A172 (cell line): ENCODE data around the gene TSPAN9. TPM values are rescaled to one million over a fixed set of nuclear protein-coding genes. Genes with fewer than 3 reads are reported as not detected.
A peak's percentile ranks its signal among the peaks of the same experiment; 100 is the strongest.

Source experiments
- DNase-seq: peaks from one replicate; pipeline ENCODE4 v3.0.0-alpha.2; 2015; ENCODE audit warnings: low spot score
- total RNA-seq: library from RNA; depleted of rRNA; stranded (reverse); fragments of >200 nt; shearing (Covaris generic); gene quantifications from 2 replicates; pipeline ENCODE4 v1.2.3, GENCODE V29; 2014

Gene TSPAN9
- total RNA-seq, 1 experiment from 2014 or later, result 7.0 TPM

GRCh38 chr12:3141339-3142321, 64.5 kb downstream of the TSPAN9 start:
- DNase-seq, result no peak

DNA sequence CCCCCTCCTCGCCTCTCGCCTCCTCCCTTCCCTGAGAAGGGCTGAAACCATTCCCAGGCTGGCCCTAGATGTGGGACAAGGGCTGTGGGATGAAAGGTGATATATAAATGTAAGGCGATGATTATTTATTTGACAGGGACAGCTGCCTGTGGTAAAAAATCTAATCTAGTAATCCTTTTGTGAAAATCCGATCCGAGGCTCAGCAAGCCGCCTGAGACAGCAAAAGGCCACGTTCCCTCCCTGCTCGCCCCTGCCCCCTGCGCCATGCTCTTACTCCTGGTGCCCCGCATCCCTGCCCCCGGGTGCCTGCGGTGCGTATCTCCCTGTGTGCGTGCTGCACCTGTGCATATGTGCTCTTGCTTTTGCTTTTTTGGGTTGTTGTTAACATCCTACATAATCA, 65.2 kb downstream of the TSPAN9 start:
- DNase-seq, result no peak

DNA sequence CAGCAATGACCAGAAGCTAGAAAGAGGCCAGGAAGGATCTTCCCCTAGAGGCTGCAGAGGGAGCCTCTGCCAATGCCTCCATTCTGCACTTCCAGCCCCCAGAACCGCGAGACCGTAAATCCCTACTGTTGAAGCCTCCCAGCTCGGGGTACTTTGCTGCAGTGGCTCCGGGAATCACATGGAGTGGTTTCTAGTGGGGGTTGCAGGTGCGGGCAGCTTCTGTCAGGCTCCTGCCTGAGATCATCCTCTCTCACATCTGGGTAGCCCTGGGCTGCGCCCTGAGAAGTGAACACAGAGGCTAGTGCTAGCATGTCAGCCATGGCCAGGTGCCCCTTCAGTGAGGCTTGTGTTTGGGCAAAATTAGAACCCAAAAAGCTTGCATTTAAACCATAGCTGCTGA, 67.3 kb downstream of the TSPAN9 start:
- DNase-seq, result no peak

DNA sequence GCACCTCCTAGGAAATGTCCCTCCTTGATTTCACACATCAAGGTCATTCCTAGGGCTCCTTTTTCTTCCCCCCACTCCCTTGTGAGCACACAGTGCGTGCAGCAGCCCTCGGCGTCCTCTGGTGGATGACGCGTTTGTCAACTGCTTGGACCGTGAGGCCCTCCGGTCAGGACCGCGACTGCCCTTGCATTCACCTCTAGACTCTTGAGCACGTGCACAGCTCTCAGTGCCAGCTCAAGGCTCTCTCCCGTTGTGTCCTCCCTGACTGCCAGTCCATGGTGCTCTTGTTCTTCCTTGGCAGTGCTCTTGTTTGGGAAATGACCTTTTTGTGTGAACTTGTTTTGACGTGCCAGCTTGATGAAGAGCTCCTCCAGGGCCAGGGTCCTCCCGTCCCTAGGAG, 67.9 kb downstream of the TSPAN9 start:
- DNase-seq, result no peak

- no peak for DNase-seq
Observed at GRCh38 chr12:3145546-3146310, 68.5 kb downstream of the TSPAN9 start.

DNA sequence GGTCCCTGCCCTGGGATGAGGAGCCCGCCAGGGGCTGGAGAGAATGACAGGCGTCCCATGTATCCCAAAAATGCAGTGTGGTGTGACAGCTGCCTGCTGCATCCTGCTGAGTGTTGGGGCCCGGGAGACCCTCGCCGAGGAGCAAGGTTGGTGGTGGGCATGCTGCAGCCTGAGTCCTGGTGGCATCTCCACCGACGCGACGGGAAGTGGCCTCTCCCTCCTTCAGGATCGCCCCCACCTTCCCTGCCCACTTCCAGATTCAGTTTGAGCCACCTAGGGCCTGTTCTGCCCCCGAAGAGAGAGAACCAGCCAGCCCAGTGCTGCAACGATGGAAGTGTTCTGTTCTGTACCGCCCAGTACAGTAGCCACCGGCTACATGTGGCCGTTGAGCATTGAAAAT, 70.1 kb downstream of the TSPAN9 start:
- no peak for DNase-seq

- DNase-seq, result no peak
Observed at GRCh38 chr12:3148366-3149000, 71.3 kb downstream of the TSPAN9 start.

- DNase-seq, result no peak
Observed at GRCh38 chr12:3149515-3150307, 72.5 kb downstream of the TSPAN9 start.

GRCh38 chr12:3150308-3150670, 73.1 kb downstream of the TSPAN9 start:
- no peak for DNase-seq

DNA sequence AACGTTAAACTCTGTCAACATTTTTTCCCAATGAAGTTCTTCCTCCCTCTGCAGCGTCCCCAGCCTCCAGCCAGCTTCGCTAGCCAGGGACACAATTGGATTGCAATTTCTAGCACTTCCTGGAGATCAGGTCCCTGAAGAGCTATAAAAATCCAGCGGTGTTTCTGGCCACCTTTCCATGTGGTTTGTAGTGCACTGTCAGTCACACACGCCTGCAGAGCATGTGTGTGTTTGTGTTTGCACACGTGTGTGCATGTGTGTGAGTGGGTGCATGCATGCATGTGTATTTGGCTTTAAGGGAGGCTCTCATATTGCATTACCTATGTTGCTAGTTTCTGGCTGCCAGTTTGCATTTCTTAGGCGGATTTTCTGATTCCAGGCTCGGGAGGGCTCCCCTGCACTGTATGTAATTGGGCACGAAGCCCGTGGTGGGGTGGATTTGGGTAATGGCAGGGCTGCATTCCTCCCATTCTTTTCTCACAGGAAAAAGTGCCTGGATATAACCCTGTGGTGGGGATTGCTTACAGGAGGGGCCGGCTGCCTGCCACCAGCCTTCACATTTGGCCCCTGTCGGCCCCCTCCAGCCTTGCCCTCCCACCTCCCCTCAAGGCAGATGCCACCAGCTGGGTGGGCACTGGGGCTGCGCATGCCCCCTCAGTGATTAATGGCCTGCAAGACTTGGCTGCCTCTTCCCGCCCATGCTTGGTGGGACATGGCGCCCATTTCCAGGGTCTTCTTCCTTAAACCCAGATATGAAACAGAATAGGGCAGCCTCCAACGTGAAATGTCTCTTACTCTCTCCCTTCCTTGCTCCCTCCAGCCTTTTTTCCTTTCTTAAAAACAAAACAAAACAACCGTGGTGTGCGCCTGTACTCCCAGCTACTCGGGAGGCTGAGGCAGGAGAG, 74.0 kb downstream of the TSPAN9 start:
- peak; percentile 48 for DNase-seq

GRCh38 chr12:3152011-3152511, 74.9 kb downstream of the TSPAN9 start:
- peak; percentile 38 for DNase-seq

- no peak for DNase-seq
Observed at GRCh38 chr12:3152892-3153291, 75.7 kb downstream of the TSPAN9 start.

DNA sequence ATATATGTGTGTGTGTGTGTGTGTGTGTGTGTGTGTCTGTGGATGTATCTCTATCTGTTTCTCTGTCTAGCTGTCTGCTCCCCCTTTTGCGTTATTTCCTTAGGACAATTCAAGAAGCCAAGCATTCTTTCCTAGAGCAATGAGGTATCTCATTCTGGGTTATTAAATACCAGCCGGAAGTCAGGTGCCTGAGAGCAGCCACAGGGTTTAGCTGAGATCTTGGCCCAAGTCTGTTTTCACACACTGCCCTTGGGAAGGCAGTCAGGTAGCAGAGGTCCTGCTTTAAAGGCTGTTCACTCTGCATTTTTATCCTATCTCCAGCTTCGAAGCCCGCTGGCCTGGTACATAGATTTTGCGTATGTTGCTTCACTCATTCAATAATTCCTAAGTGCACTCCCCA, 76.8 kb downstream of the TSPAN9 start:
- no peak for DNase-seq

DNA sequence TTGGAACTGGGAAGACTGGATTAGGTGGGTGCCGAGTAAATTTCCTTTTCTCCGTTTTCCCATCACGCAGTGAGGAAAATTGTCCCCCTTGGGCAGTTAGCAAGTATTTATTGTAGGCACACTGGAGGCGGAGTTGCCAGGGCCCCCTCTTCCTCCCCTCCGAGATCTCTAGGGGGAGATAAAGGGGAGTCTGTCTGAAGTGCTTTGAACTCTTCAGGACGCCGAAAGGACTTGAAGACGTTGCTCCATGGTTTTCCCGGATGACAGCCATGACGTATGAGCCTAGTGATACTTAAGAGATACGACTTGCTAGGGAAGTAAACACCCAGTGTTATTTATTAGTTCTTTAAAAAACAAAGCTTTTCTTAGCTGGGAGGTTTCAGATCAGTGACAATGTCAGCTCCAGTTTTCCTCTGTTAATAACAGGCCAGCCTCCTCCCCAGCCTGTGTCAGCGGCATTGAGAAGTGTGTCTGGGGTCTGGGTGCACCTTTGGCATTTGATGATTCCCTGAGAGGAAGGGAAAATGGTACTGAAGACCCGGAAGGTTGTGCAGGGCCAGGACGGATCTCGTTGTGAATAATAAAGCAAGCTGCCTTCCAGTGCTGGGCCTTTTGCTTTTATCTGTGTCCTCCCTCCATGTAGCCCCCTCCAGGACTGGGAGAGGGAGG, 78.7 kb downstream of the TSPAN9 start:
- no peak for DNase-seq

GRCh38 chr12:3157581-3158323, 80.6 kb downstream of the TSPAN9 start:
- no peak for DNase-seq

DNA sequence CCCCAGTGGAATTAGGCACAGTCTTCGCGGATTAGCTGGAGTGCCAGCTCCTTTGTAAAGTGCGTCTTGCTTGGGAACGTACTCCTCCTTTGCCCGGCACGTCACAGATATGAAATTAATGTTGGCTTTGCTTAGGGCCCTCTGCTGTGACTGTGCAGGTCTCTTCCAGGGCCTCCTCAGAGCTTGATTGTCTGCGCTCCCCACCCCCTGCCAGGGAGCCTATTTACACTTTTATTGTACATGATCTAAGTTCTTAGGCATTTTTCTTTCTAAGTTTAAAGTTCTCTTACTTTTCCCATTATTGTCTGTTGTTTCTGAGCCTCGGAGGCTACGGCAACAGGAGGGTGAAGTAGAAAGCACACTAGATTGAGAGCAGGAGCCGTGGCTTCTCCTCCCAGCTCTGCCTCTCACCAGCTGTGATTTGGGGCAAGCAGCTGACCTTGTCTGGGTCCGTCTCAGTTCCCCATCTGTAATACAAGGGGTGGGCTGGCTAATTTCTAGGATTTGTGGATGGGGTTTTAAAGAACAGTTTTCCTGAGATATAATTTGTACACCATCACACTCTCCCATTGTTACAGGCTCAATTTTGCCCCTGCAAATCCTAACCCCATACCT, 81.8 kb downstream of the TSPAN9 start:
- DNase-seq, result no peak

- DNase-seq, result no peak
Observed at GRCh38 chr12:3160081-3160480, 82.9 kb downstream of the TSPAN9 start.

DNA sequence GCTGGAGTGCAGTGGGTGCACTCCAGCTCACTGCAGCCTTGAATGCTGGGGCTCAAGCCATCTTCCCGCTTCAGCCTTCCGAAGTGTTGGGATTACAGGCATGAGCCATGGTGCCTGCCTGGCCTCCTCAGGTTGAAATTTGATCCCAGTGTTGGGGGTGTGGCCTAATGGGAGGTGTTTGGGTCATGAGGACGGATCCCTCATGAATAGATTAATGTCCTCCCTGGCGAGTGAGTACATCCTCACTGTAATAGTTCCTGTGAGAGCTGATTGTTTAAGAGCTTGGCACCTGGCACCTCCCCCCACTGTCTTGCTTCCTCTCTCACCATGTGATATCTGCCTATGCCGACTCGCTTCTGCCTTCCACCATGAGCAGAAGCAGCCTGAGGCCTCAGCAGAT, 84.7 kb downstream of the TSPAN9 start:
- no peak for DNase-seq
